HEK293 (cell line): ENCODE measurements around the gene IGFBP2.

ENCODE experiments used
- CTCF ChIA-PET: fragments of 350-600 bp; formaldehyde crosslinking; extraction: SDS; loops from one replicate; lab custom pipeline; 2021; ENCODE audit warnings: antibody characterized with exemption; lab: Yijun Ruan, JAX
- POLR2A ChIA-PET: fragments of 300-600 bp; formaldehyde crosslinking; extraction: SDS; loops from one replicate; lab custom pipeline; 2020; ENCODE audit warnings: antibody characterized with exemption, inconsistent platforms; lab: Yijun Ruan, JAX
- H3K27ac ChIP-seq: fragments of 200-500 bp; sonication (Bioruptor generic); 2 replicates; pipeline ENCODE4 v1.5.1; 2014; ENCODE audit warnings: low read depth, low read length, control low read depth, inconsistent platforms; ENCODE audit errors: extremely low read depth
- H3K36me3 ChIP-seq, 2 experiments: fragments of 200-500 bp in 1 of 2; sonication (Bioruptor generic) in 1 of 2; 1 replicate in 1 of 2; 2 replicates in 1 of 2; pipeline ENCODE4 v1.5.1; 2014 to 2017; ENCODE audit warnings: inconsistent platforms in 2 of 2, low read length in 2 of 2; ENCODE audit not compliant: control insufficient read depth in 2 of 2, insufficient read depth in 1 of 2
- H3K4me1 ChIP-seq: fragments of 200-500 bp; sonication (Bioruptor generic); 2 replicates; pipeline ENCODE4 v1.5.1; 2014; ENCODE audit warnings: mild to moderate bottlenecking, low read length, inconsistent platforms; ENCODE audit not compliant: control insufficient read depth, insufficient read depth
- H3K4me3 ChIP-seq: 2 replicates; pipeline ENCODE4 v1.5.1; 2011; ENCODE audit warnings: low read depth, mild to moderate bottlenecking, control low read depth, low read length, moderate library complexity
- H3K9me3 ChIP-seq: fragments of 200-500 bp; sonication (Bioruptor generic); 2 replicates; pipeline ENCODE4 v1.5.1; 2014; ENCODE audit warnings: low read depth, low read length, inconsistent platforms; ENCODE audit not compliant: control insufficient read depth, insufficient read depth
- GLIS1 ChIP-seq: fragments of 450-650 bp; formaldehyde crosslinking; IDR thresholded peaks from 2 replicates; pipeline ENCODE4 v1.5.1; 2016; ENCODE audit warnings: missing biosample characterization, missing genetic modification characterization
- KLF10 ChIP-seq: fragments of 450-650 bp; IDR thresholded peaks from 2 replicates; pipeline ENCODE4 v1.5.1; 2018; ENCODE audit warnings: missing biosample characterization, mild to moderate bottlenecking, missing genetic modification characterization
- REPIN1 ChIP-seq: fragments of 450-650 bp; formaldehyde crosslinking; IDR thresholded peaks from 2 replicates; pipeline ENCODE4 v1.5.1; 2017; ENCODE audit warnings: missing biosample characterization, missing genetic modification characterization, low read depth
- SALL2 ChIP-seq: fragments of 450-650 bp; formaldehyde crosslinking; IDR thresholded peaks from 2 replicates; pipeline ENCODE4 v1.5.0; 2017; ENCODE audit warnings: missing biosample characterization, mild to moderate bottlenecking, missing genetic modification characterization, borderline replicate concordance
- SCRT1 ChIP-seq: fragments of 450-650 bp; formaldehyde crosslinking; IDR thresholded peaks from 2 replicates; pipeline ENCODE4 v1.5.1; 2016; ENCODE audit warnings: missing biosample characterization, missing genetic modification characterization, borderline replicate concordance
- SP2 ChIP-seq: fragments of 450-650 bp; formaldehyde crosslinking; IDR thresholded peaks from 2 replicates; pipeline ENCODE4 v1.5.1; 2016; ENCODE audit warnings: missing biosample characterization, missing genetic modification characterization
- SP7 ChIP-seq: fragments of 450-650 bp; formaldehyde crosslinking; IDR thresholded peaks from 2 replicates; pipeline ENCODE4 v1.5.1; 2016; ENCODE audit warnings: missing biosample characterization, missing genetic modification characterization
- TCF7L2 ChIP-seq: IDR thresholded peaks from 2 replicates; pipeline ENCODE4 v1.6.1; 2011; ENCODE audit warnings: low read depth, mild to moderate bottlenecking, inconsistent platforms, low read length, moderate library complexity, borderline replicate concordance
- ZEB2 ChIP-seq: fragments of 450-650 bp; formaldehyde crosslinking; IDR thresholded peaks from 2 replicates; pipeline ENCODE4 v1.5.1; 2016; ENCODE audit warnings: missing biosample characterization, missing genetic modification characterization
- ZFP69B ChIP-seq: fragments of 450-650 bp; formaldehyde crosslinking; IDR thresholded peaks from 2 replicates; pipeline ENCODE4 v1.5.1; 2016; ENCODE audit warnings: missing biosample characterization, missing genetic modification characterization
- ZNF146 ChIP-seq: fragments of 450-650 bp; formaldehyde crosslinking; IDR thresholded peaks from 2 replicates; pipeline ENCODE4 v1.5.1; 2016; ENCODE audit warnings: missing biosample characterization, missing genetic modification characterization
- ZNF16 ChIP-seq: fragments of 450-650 bp; formaldehyde crosslinking; IDR thresholded peaks from 2 replicates; pipeline ENCODE4 v1.5.1; 2016; ENCODE audit warnings: low read depth, missing biosample characterization, missing genetic modification characterization
- ZNF169 ChIP-seq: fragments of 450-650 bp; formaldehyde crosslinking; IDR thresholded peaks from 2 replicates; pipeline ENCODE4 v1.5.1; 2016; ENCODE audit warnings: missing biosample characterization, missing genetic modification characterization
- ZNF175 ChIP-seq: fragments of 450-650 bp; formaldehyde crosslinking; IDR thresholded peaks from 2 replicates; pipeline ENCODE4 v1.5.1; 2016; ENCODE audit warnings: missing biosample characterization, missing genetic modification characterization
- ZNF18 ChIP-seq: fragments of 450-650 bp; formaldehyde crosslinking; IDR thresholded peaks from 2 replicates; pipeline ENCODE4 v1.5.1; 2016; ENCODE audit warnings: missing biosample characterization, missing genetic modification characterization
- ZNF221 ChIP-seq: fragments of 450-650 bp; formaldehyde crosslinking; IDR thresholded peaks from 2 replicates; pipeline ENCODE4 v1.5.1; 2017; ENCODE audit warnings: missing biosample characterization, missing genetic modification characterization, borderline replicate concordance
- ZNF23 ChIP-seq: fragments of 450-650 bp; formaldehyde crosslinking; IDR thresholded peaks from 2 replicates; pipeline ENCODE4 v1.5.1; 2016; ENCODE audit warnings: missing biosample characterization, missing genetic modification characterization, borderline replicate concordance
- ZNF292 ChIP-seq: fragments of 450-650 bp; formaldehyde crosslinking; IDR thresholded peaks from 2 replicates; pipeline ENCODE4 v1.5.1; 2016; ENCODE audit warnings: low read depth, missing biosample characterization, missing genetic modification characterization, borderline replicate concordance
- ZNF37A ChIP-seq: fragments of 450-650 bp; IDR thresholded peaks from 2 replicates; pipeline ENCODE4 v1.5.1; 2018; ENCODE audit warnings: missing biosample characterization, missing genetic modification characterization
- ZNF433 ChIP-seq: fragments of 450-650 bp; formaldehyde crosslinking; IDR thresholded peaks from 2 replicates; pipeline ENCODE4 v1.5.1; 2016; ENCODE audit warnings: missing biosample characterization, missing genetic modification characterization, low read depth
- ZNF510 ChIP-seq: fragments of 450-650 bp; formaldehyde crosslinking; IDR thresholded peaks from 2 replicates; pipeline ENCODE4 v1.5.1; 2018; ENCODE audit warnings: mild to moderate bottlenecking, missing genetic modification characterization, missing biosample characterization; ENCODE audit not compliant: insufficient replicate concordance
- ZNF600 ChIP-seq: fragments of 450-650 bp; formaldehyde crosslinking; IDR thresholded peaks from 2 replicates; pipeline ENCODE4 v1.5.1; 2016; ENCODE audit warnings: missing biosample characterization, missing genetic modification characterization
- ZNF610 ChIP-seq: fragments of 450-650 bp; formaldehyde crosslinking; IDR thresholded peaks from 2 replicates; pipeline ENCODE4 v1.5.1; 2016; ENCODE audit warnings: missing biosample characterization, missing genetic modification characterization, borderline replicate concordance
- ZNF629 ChIP-seq: fragments of 450-650 bp; formaldehyde crosslinking; IDR thresholded peaks from 2 replicates; pipeline ENCODE4 v1.5.1; 2017; ENCODE audit warnings: missing biosample characterization, missing genetic modification characterization
- ZNF701 ChIP-seq: fragments of 450-650 bp; formaldehyde crosslinking; IDR thresholded peaks from 2 replicates; pipeline ENCODE4 v1.5.1; 2016; ENCODE audit warnings: missing biosample characterization, missing genetic modification characterization
- ZNF707 ChIP-seq: fragments of 450-650 bp; formaldehyde crosslinking; IDR thresholded peaks from 2 replicates; pipeline ENCODE4 v1.5.1; 2016; ENCODE audit warnings: missing biosample characterization, missing genetic modification characterization
- TF ChIP-seq, protein P1 (sequence below): fragments of 450-650 bp; formaldehyde crosslinking; IDR thresholded peaks from 2 replicates; pipeline ENCODE4 v1.5.1; 2016; ENCODE audit warnings: missing biosample characterization, missing genetic modification characterization
- TF ChIP-seq, protein P2 (sequence below): fragments of 450-650 bp; formaldehyde crosslinking; IDR thresholded peaks from 2 replicates; pipeline ENCODE4 v1.5.1; 2017; ENCODE audit warnings: missing biosample characterization, missing genetic modification characterization
- TF ChIP-seq, protein P3 (sequence below): fragments of 450-650 bp; formaldehyde crosslinking; IDR thresholded peaks from 2 replicates; pipeline ENCODE4 v1.5.1; 2016; ENCODE audit warnings: missing biosample characterization, missing genetic modification characterization
- TF ChIP-seq, protein P4 (sequence below): fragments of 450-650 bp; formaldehyde crosslinking; IDR thresholded peaks from 2 replicates; pipeline ENCODE4 v1.5.1; 2016; ENCODE audit warnings: missing biosample characterization, missing genetic modification characterization

IGFBP2 gene, protein sequence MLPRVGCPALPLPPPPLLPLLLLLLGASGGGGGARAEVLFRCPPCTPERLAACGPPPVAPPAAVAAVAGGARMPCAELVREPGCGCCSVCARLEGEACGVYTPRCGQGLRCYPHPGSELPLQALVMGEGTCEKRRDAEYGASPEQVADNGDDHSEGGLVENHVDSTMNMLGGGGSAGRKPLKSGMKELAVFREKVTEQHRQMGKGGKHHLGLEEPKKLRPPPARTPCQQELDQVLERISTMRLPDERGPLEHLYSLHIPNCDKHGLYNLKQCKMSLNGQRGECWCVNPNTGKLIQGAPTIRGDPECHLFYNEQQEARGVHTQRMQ

GRCh38 chr2:216632952-216633615 lies at the start of gene IGFBP2:
Gene IGFBP2 (plus strand): TSS chr2:216633420. CDS start chr2:216633524, 104 bp downstream.
- Histone ChIP-seq H3K4me3 (peak within 1 kb of the TSS; percentile 53), H3K4me1 (peaks cover 19% of the 10 kb centered on the region), H3K27ac (peak within 1 kb of the TSS; percentile 56; the same call in 1 of the 2 replicates), H3K9me3 (no peaks in the 10 kb centered on the region), H3K36me3 (no peaks in the 10 kb centered on the region; a peak in 1 of 3 replicates)
- ChIA-PET CTCF (interaction anchor here (1.0 to 1.1 kb wide), 2 partner anchors 113 to 114 kb away, joined by 4 read pairs; no protein-coding TSS in a partner anchor), POLR2A (no interaction called here)
- TF ChIP-seq SP7, result 0 out of 2 replicates have a peak, but pooled peaks have one; percentile 17
- TF ChIP-seq GLIS1 (tag by site-specific recombination), result 0 out of 2 replicates have a peak, but pooled peaks have one; percentile 29
- no peak for TF ChIP-seq ZNF169 (tag by site-specific recombination)
- no peak for TF ChIP-seq ZNF433 (tag by site-specific recombination)
- TF ChIP-seq ZNF610 (tag by site-specific recombination), result no peak
- TF ChIP-seq ZNF37A, result no peak
- no peak for TF ChIP-seq SALL2 (tag by site-specific recombination)
- TF ChIP-seq ZNF701 (tag by site-specific recombination), result no peak
- no peak for TF ChIP-seq ZNF292 (tag by site-specific recombination)
- TF ChIP-seq TCF7L2, result no peak
- no peak for TF ChIP-seq ZNF146 (tag by site-specific recombination)
- TF ChIP-seq SCRT1 (tag by site-specific recombination), result no peak
- TF ChIP-seq ZNF18, result no peak
- TF ChIP-seq ZNF221, result no peak
- TF ChIP-seq REPIN1 (tag by site-specific recombination), result no peak
- 0 out of 2 replicates have a peak, but pooled peaks have one; percentile 31 for TF ChIP-seq ZEB2 (tag by site-specific recombination)
- no peak for TF ChIP-seq ZNF16 (tag by site-specific recombination)
- no peak for TF ChIP-seq ZNF629 (tag by site-specific recombination)
- TF ChIP-seq, protein P1, sequence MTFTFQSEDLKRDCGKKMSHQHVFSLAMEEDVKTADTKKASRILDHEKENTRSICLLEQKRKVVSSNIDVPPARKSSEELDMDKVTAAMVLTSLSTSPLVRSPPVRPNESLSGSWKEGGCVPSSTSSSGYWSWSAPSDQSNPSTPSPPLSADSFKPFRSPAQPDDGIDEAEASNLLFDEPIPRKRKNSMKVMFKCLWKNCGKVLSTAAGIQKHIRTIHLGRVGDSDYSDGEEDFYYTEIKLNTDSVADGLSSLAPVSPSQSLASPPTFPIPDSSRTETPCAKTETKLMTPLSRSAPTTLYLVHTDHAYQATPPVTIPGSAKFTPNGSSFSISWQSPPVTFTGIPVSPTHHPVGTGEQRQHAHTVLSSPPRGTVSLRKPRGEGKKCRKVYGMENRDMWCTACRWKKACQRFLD (tag by site-specific recombination), result no peak
- no peak for TF ChIP-seq ZFP69B (tag by site-specific recombination)
- TF ChIP-seq ZNF510 (tag by site-specific recombination), result no peak
- TF ChIP-seq, protein P2, sequence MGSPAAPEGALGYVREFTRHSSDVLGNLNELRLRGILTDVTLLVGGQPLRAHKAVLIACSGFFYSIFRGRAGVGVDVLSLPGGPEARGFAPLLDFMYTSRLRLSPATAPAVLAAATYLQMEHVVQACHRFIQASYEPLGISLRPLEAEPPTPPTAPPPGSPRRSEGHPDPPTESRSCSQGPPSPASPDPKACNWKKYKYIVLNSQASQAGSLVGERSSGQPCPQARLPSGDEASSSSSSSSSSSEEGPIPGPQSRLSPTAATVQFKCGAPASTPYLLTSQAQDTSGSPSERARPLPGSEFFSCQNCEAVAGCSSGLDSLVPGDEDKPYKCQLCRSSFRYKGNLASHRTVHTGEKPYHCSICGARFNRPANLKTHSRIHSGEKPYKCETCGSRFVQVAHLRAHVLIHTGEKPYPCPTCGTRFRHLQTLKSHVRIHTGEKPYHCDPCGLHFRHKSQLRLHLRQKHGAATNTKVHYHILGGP, result no peak
- TF ChIP-seq KLF10 (tag by site-specific recombination), result no peak
- no peak for TF ChIP-seq ZNF175
- TF ChIP-seq, protein P3, sequence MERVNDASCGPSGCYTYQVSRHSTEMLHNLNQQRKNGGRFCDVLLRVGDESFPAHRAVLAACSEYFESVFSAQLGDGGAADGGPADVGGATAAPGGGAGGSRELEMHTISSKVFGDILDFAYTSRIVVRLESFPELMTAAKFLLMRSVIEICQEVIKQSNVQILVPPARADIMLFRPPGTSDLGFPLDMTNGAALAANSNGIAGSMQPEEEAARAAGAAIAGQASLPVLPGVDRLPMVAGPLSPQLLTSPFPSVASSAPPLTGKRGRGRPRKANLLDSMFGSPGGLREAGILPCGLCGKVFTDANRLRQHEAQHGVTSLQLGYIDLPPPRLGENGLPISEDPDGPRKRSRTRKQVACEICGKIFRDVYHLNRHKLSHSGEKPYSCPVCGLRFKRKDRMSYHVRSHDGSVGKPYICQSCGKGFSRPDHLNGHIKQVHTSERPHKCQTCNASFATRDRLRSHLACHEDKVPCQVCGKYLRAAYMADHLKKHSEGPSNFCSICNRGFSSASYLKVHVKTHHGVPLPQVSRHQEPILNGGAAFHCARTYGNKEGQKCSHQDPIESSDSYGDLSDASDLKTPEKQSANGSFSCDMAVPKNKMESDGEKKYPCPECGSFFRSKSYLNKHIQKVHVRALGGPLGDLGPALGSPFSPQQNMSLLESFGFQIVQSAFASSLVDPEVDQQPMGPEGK (tag by site-specific recombination), result peak; percentile 49
- no peak for TF ChIP-seq ZNF23 (tag by site-specific recombination)
- no peak for TF ChIP-seq ZNF600 (tag by site-specific recombination)
- TF ChIP-seq, protein P4, sequence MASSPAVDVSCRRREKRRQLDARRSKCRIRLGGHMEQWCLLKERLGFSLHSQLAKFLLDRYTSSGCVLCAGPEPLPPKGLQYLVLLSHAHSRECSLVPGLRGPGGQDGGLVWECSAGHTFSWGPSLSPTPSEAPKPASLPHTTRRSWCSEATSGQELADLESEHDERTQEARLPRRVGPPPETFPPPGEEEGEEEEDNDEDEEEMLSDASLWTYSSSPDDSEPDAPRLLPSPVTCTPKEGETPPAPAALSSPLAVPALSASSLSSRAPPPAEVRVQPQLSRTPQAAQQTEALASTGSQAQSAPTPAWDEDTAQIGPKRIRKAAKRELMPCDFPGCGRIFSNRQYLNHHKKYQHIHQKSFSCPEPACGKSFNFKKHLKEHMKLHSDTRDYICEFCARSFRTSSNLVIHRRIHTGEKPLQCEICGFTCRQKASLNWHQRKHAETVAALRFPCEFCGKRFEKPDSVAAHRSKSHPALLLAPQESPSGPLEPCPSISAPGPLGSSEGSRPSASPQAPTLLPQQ, result no peak
- TF ChIP-seq SP2 (tag by site-specific recombination), result peak; percentile 52
- no peak for TF ChIP-seq ZNF707 (tag by site-specific recombination)
